Neutrophil (primary cell): ENCODE data around the gene HS3ST4.

Experiments
- H3K27ac ChIP-seq: fragments of 200-600 bp; sonication (generic); 2 replicates; pipeline ENCODE4 v1.5.1; 2016; ENCODE audit warnings: mild to moderate bottlenecking, moderate library complexity
- H3K27me3 ChIP-seq: fragments of 200-600 bp; sonication (generic); 2 replicates; pipeline ENCODE4 v1.6.0; 2016; ENCODE audit warnings: mild to moderate bottlenecking
- H3K36me3 ChIP-seq: fragments of 200-600 bp; sonication (generic); 2 replicates; pipeline ENCODE4 v1.5.1; 2017
- H3K4me1 ChIP-seq, 2 experiments: fragments of 200-600 bp in 1 of 2; sonication (generic) in 1 of 2; 1 replicate in 1 of 2; 2 replicates in 1 of 2; pipeline versions ENCODE4 v1.5.1 to v1.6.1; 2013 to 2016; ENCODE audit warnings: low read depth in 1 of 2, low read length in 1 of 2, mild to moderate bottlenecking in 1 of 2, moderate library complexity in 1 of 2; ENCODE audit not compliant: control insufficient read depth in 1 of 2, insufficient read depth in 1 of 2
- H3K4me3 ChIP-seq, 2 experiments: fragments of 200-600 bp in 1 of 2; sonication (generic) in 1 of 2; 1 replicate in 1 of 2; 2 replicates in 1 of 2; pipeline ENCODE4 v1.5.1; 2013 to 2016; ENCODE audit warnings: low read depth in 1 of 2, low read length in 1 of 2, mild to moderate bottlenecking in 1 of 2, moderate library complexity in 1 of 2
- H3K9me3 ChIP-seq: fragments of 200-600 bp; sonication (generic); 2 replicates; pipeline ENCODE4 v1.5.1; 2016
- CTCF ChIP-seq: fragments of 200-600 bp; sonication (generic); IDR thresholded peaks from 2 replicates; pipeline ENCODE4 v1.5.1; 2016; ENCODE audit warnings: antibody characterized with exemption

The HS3ST4 gene

GRCh38 chr16:25799816-25800215 is 108.1 kb downstream of the HS3ST4 start:
- Histone ChIP-seq H3K27me3 (no peaks in the 10 kb centered on the region), H3K4me1 (no peaks in the 10 kb centered on the region)
- no peak for TF ChIP-seq CTCF

GRCh38 chr16:25812215-25812614 is 120.5 kb downstream of the HS3ST4 start:
- no peak overlapping the region for H3K4me3 ChIP-seq
- H3K36me3 ChIP-seq: no peaks in the 10 kb centered on the region
- H3K27ac ChIP-seq: no peak overlapping the region
- no peaks in the 10 kb centered on the region for H3K27me3 ChIP-seq
- H3K4me1 ChIP-seq: no peaks in the 10 kb centered on the region
- TF ChIP-seq CTCF: no peak
- no peaks in the 10 kb centered on the region for H3K9me3 ChIP-seq

More at GRCh38 chr16:25799816-25800215, 108.1 kb downstream of the HS3ST4 start:
- Histone ChIP-seq H3K36me3 (no peaks in the 10 kb centered on the region), H3K4me3 (no peak overlapping the region), H3K9me3 (no peaks in the 10 kb centered on the region), H3K27ac (no peak overlapping the region)

GRCh38 chr16:25817295-25817694 is 125.5 kb downstream of the HS3ST4 start:
- H3K36me3 ChIP-seq: no peaks in the 10 kb centered on the region
- TF ChIP-seq CTCF: no peak
- no peaks in the 10 kb centered on the region for H3K27me3 ChIP-seq
- no peak overlapping the region for H3K27ac ChIP-seq
- no peak overlapping the region for H3K4me3 ChIP-seq
- no peaks in the 10 kb centered on the region for H3K9me3 ChIP-seq
- no peaks in the 10 kb centered on the region for H3K4me1 ChIP-seq

GRCh38 chr16:25817876-25818275 is 126.1 kb downstream of the HS3ST4 start:
- Histone ChIP-seq H3K27me3 (no peaks in the 10 kb centered on the region), H3K4me1 (no peaks in the 10 kb centered on the region), H3K9me3 (no peaks in the 10 kb centered on the region), H3K4me3 (no peak overlapping the region), H3K36me3 (no peaks in the 10 kb centered on the region), H3K27ac (no peak overlapping the region)
- no peak for TF ChIP-seq CTCF

GRCh38 chr16:25823891-25824290 is 132.1 kb downstream of the HS3ST4 start:
- no peak for TF ChIP-seq CTCF
- no peaks in the 10 kb centered on the region for H3K27me3 ChIP-seq
- no peak overlapping the region for H3K27ac ChIP-seq
- H3K4me1 ChIP-seq: no peaks in the 10 kb centered on the region
- no peaks in the 10 kb centered on the region for H3K9me3 ChIP-seq
- H3K36me3 ChIP-seq: no peaks in the 10 kb centered on the region
- H3K4me3 ChIP-seq: no peak overlapping the region

- H3K36me3 ChIP-seq: no peaks in the 10 kb centered on the region
- no peak overlapping the region for H3K4me3 ChIP-seq
- H3K9me3 ChIP-seq: no peaks in the 10 kb centered on the region
- TF ChIP-seq CTCF: no peak
- H3K27me3 ChIP-seq: no peaks in the 10 kb centered on the region
- H3K27ac ChIP-seq: no peak overlapping the region
- no peaks in the 10 kb centered on the region for H3K4me1 ChIP-seq
Measured at GRCh38 chr16:25827709-25828108, 135.9 kb downstream of the HS3ST4 start.
